Kidney (tissue), 14 donors: Measurements from ENCODE around the gene TACC2. TPM values are rescaled to one million over a fixed set of nuclear protein-coding genes. Genes with fewer than 3 reads are reported as not detected.

Experiments
- DNase-seq, 5 donors: peaks; one replicate each; pipeline ENCODE4 v3.0.0-alpha.2; 2013 to 2020
- FAIRE-seq: peaks from 2 replicates; lab custom pipeline; 2012; peaks lifted over from hg19 to GRCh38; lab: Jason Lieb, UNC
- H3K27ac ChIP-seq, 2 donors: one replicate each; pipeline ENCODE4 v1.7.0; 2013; ENCODE audit warnings: low read depth in 2 of 2, low read length in 2 of 2, inconsistent platforms in 1 of 2
- H3K27me3 ChIP-seq: one replicate; pipeline ENCODE4 v1.7.1; 2013; ENCODE audit warnings: low read length, inconsistent platforms; ENCODE audit not compliant: control insufficient read depth, insufficient read depth
- H3K36me3 ChIP-seq, 3 donors: one replicate each; pipeline versions ENCODE4 v1.7.0 to v1.7.1; 2013; ENCODE audit warnings: low read length in 3 of 3, control low read depth in 1 of 3, inconsistent platforms in 1 of 3; ENCODE audit not compliant: insufficient read depth in 3 of 3, control insufficient read depth in 2 of 3
- H3K4me1 ChIP-seq, 3 donors: one replicate each; pipeline versions ENCODE4 v1.7.0 to v1.7.1; 2013; ENCODE audit warnings: low read length in 3 of 3, inconsistent platforms in 1 of 3, low read depth in 1 of 3; ENCODE audit not compliant: control insufficient read depth in 2 of 3, insufficient read depth in 2 of 3
- H3K4me3 ChIP-seq, 3 donors: one replicate each; pipeline versions ENCODE4 v1.7.0 to v1.8.1; 2013; ENCODE audit warnings: low read length in 3 of 3, control low read depth in 1 of 3, inconsistent platforms in 1 of 3
- H3K9ac ChIP-seq, 3 donors: one replicate each; pipeline versions ENCODE4 v1.7.0 to v1.7.1; 2013; ENCODE audit warnings: low read length in 3 of 3, control low read depth in 1 of 3, inconsistent platforms in 1 of 3
- H3K9me3 ChIP-seq, 3 donors: one replicate each; pipeline versions ENCODE4 v1.7.0 to v1.7.1; 2013; ENCODE audit warnings: low read length in 3 of 3, control low read depth in 1 of 3, inconsistent platforms in 1 of 3; ENCODE audit not compliant: control insufficient read depth in 2 of 3, insufficient read depth in 1 of 3
- CTCF ChIP-seq: IDR thresholded peaks from 3 replicates; pipeline ENCODE4 v1.5.1; 2012; ENCODE audit warnings: mild to moderate bottlenecking, moderate library complexity, borderline replicate concordance; ENCODE audit not compliant: insufficient read depth; ENCODE audit errors: extremely low read depth
- intact Hi-C: fragments of 100-400 bp; cut with DNase I; formaldehyde crosslinking; loops from one replicate; pipeline ENCODE4 v1.11.1; 2022
- polyA plus RNA-seq: library from polyadenylated mRNA; stranded (reverse); fragments of 350-450 nt; fragmentation: Illumina TruSeq; extraction: RNeasy Lipid Tissue Mini Kit (QIAGEN cat#74804); gene quantifications from one replicate; pipeline ENCODE4 v1.2.3, GENCODE V29; 2014; ENCODE audit warnings: low read depth, low replicate concordance; ENCODE audit not compliant: insufficient read depth
- total RNA-seq: library from RNA; stranded (reverse); fragmentation: NEBNext Ultra II Directional; extraction: Animal tissue kit (Norgen Biotek cat#: 25700); gene quantifications from one replicate; pipeline ENCODE4 v1.2.1, GENCODE V29; 2021
- donor health status: control.
- donor health status: control.
- donor health status: control.
- donor health status: control.
- donor health status: control.
- donor health status: DM: yes; HTN: yes; CAD: no.
- donor health status: Normal renal cell carcinoma (clear cell type).

Gene TACC2
- total and polyA plus RNA-seq, 2 donors from 2014 or later, result 36.4 to 81.0 TPM

GRCh38 chr10:122044713-122045112, 55.8 kb downstream of the TACC2 start:
- Histone ChIP-seq H3K9me3 (no peaks in the 10 kb centered on the region), H3K4me1 (peaks cover 0 to 5% (median 2%) of the 10 kb centered on the region in 3 donors), H3K27ac (no peak overlapping the region), H3K27me3 (no peaks in the 10 kb centered on the region), H3K36me3 (no peaks in the 10 kb centered on the region), H3K9ac (peak overlapping the region in 1 of 3 donors; percentile 15), H3K4me3 (peak overlapping the region in 1 of 3 donors; percentile 7)
- intact Hi-C loops, result no loop called here
- peak in 3 of 5 donors; percentile 46 to 63 (median 63) for DNase-seq
- FAIRE-seq, result no peak
- TF ChIP-seq CTCF, result no peak

- intact Hi-C loops, result no loop called here
- TF ChIP-seq CTCF, result no peak
- Histone ChIP-seq H3K9ac (peak overlapping the region in 1 of 3 donors; percentile 15), H3K9me3 (no peaks in the 10 kb centered on the region), H3K4me1 (peaks cover 0 to 5% (median 2%) of the 10 kb centered on the region in 3 donors), H3K27me3 (no peaks in the 10 kb centered on the region), H3K4me3 (peak overlapping the region in 1 of 3 donors; percentile 7), H3K36me3 (no peaks in the 10 kb centered on the region), H3K27ac (no peak overlapping the region)
- DNase-seq (no peak), FAIRE-seq (no peak)
Measured at GRCh38 chr10:122045212-122045611, 56.2 kb downstream of the TACC2 start.

- no peak for FAIRE-seq
- TF ChIP-seq CTCF, result no peak
- Histone ChIP-seq H3K4me3 (no peak overlapping the region), H3K27ac (no peak overlapping the region), H3K9me3 (no peaks in the 10 kb centered on the region), H3K9ac (no peak overlapping the region), H3K36me3 (no peaks in the 10 kb centered on the region), H3K4me1 (peaks cover 0 to 14% (median 4%) of the 10 kb centered on the region in 3 donors), H3K27me3 (no peaks in the 10 kb centered on the region)
- intact Hi-C loops, result no loop called here
- DNase-seq, result no peak
Measured at GRCh38 chr10:122047560-122047959, 58.6 kb downstream of the TACC2 start.

- FAIRE-seq, result no peak
- no peak overlapping the region for H3K9ac ChIP-seq
- no peaks in the 10 kb centered on the region for H3K9me3 ChIP-seq
Measured at GRCh38 chr10:122049076-122049475, 60.1 kb downstream of the TACC2 start.

More at GRCh38 chr10:122049076-122049475, 60.1 kb downstream of the TACC2 start:
- H3K27ac ChIP-seq, result no peak overlapping the region
- intact Hi-C loops, result no loop called here
- H3K4me1 ChIP-seq, result peaks cover 0 to 14% (median 6%) of the 10 kb centered on the region in 3 donors
- no peak for TF ChIP-seq CTCF
- H3K36me3 ChIP-seq, result no peaks in the 10 kb centered on the region
- no peaks in the 10 kb centered on the region for H3K27me3 ChIP-seq
- no peak overlapping the region for H3K4me3 ChIP-seq
- no peak for DNase-seq
